ENCODE measurements around the gene ATG9B.

DNA sequence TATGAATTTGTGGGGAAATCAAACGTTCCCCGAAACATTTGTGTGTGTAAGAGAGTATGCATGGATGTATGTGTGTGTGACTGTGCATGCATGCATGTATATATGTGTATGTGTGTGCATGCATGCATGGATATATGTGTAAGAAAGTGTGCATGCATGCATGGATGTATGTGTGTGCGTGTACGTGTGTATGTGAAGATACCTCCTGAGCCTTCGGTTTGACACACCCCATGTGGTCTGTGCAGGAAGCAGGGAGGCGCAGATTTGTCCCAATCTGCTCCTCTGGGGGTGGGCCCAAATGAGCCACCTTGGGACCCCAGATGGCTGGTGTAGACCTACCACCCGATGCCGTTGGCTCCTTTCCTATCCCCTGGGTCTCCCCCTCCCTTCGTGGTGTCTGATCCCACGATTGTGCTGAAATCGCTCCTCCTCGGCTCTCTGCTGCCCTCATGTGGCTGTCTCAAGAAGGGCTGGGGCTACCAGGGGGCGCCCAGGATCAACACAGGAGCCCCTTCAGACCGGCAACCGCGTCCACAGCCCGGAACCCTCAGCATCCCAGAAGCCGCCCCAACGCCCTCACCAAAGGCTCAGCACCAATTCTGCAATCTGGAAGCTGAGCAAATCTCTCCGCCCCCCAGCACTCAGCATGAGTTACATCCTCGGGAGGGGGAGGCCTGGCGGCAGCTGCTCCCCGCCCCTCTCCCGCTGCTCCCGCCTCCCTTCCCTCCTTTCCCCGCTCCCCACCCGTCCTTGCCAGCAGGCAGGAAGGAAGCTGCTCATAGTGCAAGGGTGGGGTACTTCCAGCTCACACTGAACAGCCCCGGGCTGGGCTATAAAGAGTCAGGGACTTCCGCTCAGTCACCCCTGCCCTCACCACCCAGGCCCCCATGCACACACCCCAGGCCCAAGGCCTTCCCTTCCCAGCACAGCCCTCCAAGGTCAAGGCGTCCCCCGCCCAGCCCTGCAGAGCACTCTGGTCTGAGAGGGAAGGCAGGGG, 35.8 kb downstream of the ATG9B start:
- TF ChIP-seq, protein P1, sequence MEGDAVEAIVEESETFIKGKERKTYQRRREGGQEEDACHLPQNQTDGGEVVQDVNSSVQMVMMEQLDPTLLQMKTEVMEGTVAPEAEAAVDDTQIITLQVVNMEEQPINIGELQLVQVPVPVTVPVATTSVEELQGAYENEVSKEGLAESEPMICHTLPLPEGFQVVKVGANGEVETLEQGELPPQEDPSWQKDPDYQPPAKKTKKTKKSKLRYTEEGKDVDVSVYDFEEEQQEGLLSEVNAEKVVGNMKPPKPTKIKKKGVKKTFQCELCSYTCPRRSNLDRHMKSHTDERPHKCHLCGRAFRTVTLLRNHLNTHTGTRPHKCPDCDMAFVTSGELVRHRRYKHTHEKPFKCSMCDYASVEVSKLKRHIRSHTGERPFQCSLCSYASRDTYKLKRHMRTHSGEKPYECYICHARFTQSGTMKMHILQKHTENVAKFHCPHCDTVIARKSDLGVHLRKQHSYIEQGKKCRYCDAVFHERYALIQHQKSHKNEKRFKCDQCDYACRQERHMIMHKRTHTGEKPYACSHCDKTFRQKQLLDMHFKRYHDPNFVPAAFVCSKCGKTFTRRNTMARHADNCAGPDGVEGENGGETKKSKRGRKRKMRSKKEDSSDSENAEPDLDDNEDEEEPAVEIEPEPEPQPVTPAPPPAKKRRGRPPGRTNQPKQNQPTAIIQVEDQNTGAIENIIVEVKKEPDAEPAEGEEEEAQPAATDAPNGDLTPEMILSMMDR (IDR thresholded peaks at IDR 0.05) = peak; percentile 58 to 76 (median 68)
- no peak for TF ChIP-seq POLR2A (IDR thresholded peaks at IDR 0.05)

Data from body of pancreas (tissue), 4 donors.